Brain microvascular endothelial cell (primary cell): ENCODE results near the gene PEX10.

Source experiments
- DNase-seq: peaks from one replicate; pipeline ENCODE4 v3.0.0-alpha.2; 2020
- H3K27ac ChIP-seq: fragments of 250-450 bp; sonication (Bioruptor Pico); 2 replicates; pipeline ENCODE4 v1.5.1; 2020; ENCODE audit warnings: mild to moderate bottlenecking, moderate library complexity
- H3K27me3 ChIP-seq: fragments of 250-450 bp; sonication (Bioruptor Pico); replicated peaks from 2 replicates; pipeline ENCODE4 v1.5.1; 2020; ENCODE audit warnings: mild to moderate bottlenecking
- H3K36me3 ChIP-seq: fragments of 250-450 bp; sonication (Bioruptor Pico); replicated peaks from 2 replicates; pipeline ENCODE4 v1.5.1; 2020; ENCODE audit warnings: mild to moderate bottlenecking
- H3K4me3 ChIP-seq: 2 replicates; pipeline ENCODE4 v1.5.1; 2011; ENCODE audit warnings: low read depth, mild to moderate bottlenecking, control low read depth, low read length, moderate library complexity
- in situ Hi-C: cut with HindIII; loops from 2 replicates; pipeline ENCODE4 v1.10.0; 2017; ENCODE audit warnings: low sequenced_read_pairs, low pct_ligation_motif_present
- TF ChIP-seq, protein P1 (sequence below): IDR thresholded peaks from 2 replicates; pipeline ENCODE4 v1.5.1; 2011; ENCODE audit warnings: low read depth, mild to moderate bottlenecking, moderate library complexity, low read length, control low read depth, inconsistent platforms; ENCODE audit errors: missing control alignments

Gene PEX10

DNA sequence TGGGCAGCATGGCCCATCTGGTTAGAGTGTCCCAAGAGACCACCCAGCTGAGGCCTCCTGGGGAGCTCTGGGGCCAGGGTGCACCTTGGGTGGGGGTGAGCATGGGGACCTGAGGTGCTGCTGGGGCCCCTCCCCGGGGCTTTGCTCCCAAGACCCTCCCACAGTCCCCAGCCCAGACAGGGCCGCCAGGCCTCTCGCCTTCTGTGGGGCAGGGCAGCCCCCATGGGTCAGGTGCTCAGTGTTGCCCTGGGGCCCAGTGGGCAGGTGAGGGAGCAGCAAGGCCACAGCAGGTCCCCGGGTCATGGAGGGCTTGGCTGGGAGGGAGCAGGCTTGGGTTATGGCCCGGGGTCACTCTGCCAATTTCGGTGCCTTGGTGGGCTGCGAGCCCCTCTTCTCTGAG is 24.5 kb upstream of the PEX10 start:
- in situ Hi-C loops = no loop called here
- no peak overlapping the region for H3K4me3 ChIP-seq
- no peaks in the 10 kb centered on the region for H3K36me3 ChIP-seq
- H3K27ac ChIP-seq = no peak overlapping the region
- TF ChIP-seq, protein P1, sequence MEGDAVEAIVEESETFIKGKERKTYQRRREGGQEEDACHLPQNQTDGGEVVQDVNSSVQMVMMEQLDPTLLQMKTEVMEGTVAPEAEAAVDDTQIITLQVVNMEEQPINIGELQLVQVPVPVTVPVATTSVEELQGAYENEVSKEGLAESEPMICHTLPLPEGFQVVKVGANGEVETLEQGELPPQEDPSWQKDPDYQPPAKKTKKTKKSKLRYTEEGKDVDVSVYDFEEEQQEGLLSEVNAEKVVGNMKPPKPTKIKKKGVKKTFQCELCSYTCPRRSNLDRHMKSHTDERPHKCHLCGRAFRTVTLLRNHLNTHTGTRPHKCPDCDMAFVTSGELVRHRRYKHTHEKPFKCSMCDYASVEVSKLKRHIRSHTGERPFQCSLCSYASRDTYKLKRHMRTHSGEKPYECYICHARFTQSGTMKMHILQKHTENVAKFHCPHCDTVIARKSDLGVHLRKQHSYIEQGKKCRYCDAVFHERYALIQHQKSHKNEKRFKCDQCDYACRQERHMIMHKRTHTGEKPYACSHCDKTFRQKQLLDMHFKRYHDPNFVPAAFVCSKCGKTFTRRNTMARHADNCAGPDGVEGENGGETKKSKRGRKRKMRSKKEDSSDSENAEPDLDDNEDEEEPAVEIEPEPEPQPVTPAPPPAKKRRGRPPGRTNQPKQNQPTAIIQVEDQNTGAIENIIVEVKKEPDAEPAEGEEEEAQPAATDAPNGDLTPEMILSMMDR = no peak
- no peak for DNase-seq
- peaks cover 21% of the 10 kb centered on the region for H3K27me3 ChIP-seq

DNA sequence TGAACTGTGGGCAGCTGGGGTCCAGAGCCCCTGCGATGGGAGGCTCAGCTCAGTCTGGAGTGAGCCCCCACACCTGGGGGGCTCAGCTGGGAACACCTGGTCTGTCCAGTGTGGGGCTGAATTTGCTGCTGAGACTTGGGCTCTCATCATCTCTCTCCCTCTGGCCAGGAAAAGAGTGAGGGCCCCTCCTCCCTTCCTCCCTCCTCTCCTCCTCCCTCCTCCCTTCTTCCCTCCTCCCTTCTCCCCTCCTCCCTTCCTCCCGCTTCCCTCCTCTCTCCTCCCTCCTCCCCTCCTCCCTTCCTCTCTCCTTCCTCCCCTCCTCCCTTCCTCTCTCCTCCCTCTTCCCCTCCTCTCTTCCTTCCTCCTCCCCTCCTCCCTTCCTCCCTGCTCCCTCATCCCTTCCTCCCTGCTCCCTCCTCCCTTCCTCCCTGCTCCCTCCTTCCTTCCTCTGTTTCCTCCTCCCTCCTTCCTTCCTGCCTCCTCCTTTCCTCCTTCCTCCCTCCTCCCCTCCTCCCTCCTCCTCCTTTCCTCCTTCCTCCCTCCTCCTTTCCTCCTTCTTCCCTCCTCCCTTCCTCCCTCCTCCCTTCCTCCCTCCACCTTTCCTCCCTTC is 23.5 kb upstream of the PEX10 start:
- in situ Hi-C loops = no loop called here
- Histone ChIP-seq H3K4me3 (no peak overlapping the region), H3K36me3 (no peaks in the 10 kb centered on the region), H3K27me3 (peaks cover 21% of the 10 kb centered on the region), H3K27ac (no peak overlapping the region)
- TF ChIP-seq, protein P1 = no peak
- DNase-seq = no peak

DNA sequence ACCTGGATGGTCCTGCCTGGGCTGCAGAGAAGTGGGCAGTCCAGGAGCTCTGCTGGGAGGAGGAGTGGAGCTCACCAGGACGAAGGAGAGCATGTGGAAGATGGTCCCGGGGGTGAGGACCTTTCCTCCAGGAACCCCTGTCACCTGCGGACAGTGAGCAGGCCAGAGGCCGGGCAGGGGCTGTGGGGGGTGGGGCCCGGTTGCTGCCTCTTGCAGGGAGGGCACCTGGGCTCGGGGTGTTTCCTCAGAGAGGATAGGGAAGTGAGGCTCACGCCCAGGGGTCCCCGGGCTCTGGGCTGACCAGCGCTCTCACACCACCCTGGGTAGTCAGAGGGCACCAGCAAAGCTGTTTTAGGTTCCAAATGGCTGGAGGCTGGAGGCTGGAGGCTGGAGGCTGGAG is 22.7 kb upstream of the PEX10 start:
- TF ChIP-seq, protein P1 = no peak
- Histone ChIP-seq H3K27me3 (peaks cover 21% of the 10 kb centered on the region), H3K36me3 (no peaks in the 10 kb centered on the region), H3K4me3 (no peak overlapping the region), H3K27ac (no peak overlapping the region)
- DNase-seq = no peak
- in situ Hi-C loops = no loop called here

DNA sequence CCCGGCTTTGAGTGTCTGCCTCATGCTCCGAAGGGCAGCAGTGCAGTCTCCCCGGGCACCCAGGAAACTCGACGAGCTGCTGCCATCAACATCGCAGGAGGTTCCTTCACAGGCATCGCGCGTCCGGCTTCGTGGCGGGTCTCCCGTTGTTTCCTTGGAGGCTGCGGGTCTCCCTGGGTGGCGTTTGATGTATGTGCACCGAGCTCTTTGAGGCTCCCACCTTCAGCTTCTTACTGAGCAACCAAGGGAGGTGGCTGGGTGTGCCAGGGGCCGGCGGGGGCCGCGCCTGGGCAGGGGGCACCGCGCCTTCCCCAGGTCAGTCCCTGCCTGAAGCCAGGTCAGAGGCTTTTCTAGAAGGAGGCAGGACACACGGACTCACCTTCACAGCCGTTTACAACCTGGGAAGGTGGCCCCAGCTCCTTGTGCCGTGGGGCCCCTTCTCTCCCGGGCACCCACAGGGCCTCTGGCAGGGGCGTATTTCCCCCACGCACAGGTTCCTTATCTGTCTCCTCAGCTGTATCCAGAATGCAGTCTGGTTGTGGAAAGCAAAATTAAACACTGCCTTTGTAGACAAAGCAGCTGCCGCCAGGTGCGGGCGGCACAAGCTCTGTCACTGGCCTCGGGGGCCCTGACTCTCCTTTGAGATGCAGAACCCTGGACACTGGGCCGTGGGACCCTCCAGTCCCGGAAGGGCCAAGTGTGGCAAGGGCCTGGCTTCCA is 21.7 kb upstream of the PEX10 start:
- peaks cover 21% of the 10 kb centered on the region for H3K27me3 ChIP-seq
- H3K36me3 ChIP-seq = no peaks in the 10 kb centered on the region
- no peak for DNase-seq
- TF ChIP-seq, protein P1 = no peak
- H3K27ac ChIP-seq = no peak overlapping the region
- no peak overlapping the region for H3K4me3 ChIP-seq
- in situ Hi-C loops = no loop called here

DNA sequence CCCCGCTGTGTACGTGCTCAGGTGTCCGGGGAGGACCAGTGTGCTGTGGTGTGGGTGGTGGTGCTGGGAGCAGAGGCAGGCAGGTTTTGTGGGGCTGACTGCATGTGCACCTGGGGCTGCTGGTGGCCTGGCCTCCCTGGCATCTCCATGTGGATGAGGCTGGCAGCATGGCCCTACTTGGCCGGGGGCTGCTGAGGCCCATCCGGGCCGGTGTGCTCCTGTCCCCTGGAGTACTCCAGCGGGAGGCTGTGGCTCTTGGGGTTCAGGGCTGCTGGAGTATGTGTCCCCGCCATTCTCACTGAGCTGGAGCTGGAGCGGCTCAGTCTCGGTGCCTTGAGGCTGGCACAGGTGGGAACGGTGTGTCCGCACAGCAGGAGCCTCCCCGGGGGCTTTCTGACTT is 20.8 kb upstream of the PEX10 start:
- TF ChIP-seq, protein P1 = no peak
- Histone ChIP-seq H3K36me3 (no peaks in the 10 kb centered on the region), H3K4me3 (no peak overlapping the region), H3K27me3 (peaks cover 21% of the 10 kb centered on the region), H3K27ac (no peak overlapping the region)
- in situ Hi-C loops = no loop called here
- no peak for DNase-seq
